Upper lobe of left lung (tissue), 4 donors: ENCODE results near the gene PLEKHG3.

Experiments
- POLR2A ChIP-seq, 4 donors: fragments of 450-650 bp; IDR thresholded peaks; one replicate each; pipeline ENCODE4 v1.5.1; 2016 to 2017; ENCODE audit warnings: antibody characterized with exemption in 4 of 4, mild to moderate bottlenecking in 2 of 4
- TF ChIP-seq, protein P1 (sequence below), 6 experiments: fragments of 450-650 bp in 4 of 6; fragments of 200-600 bp in 2 of 6; sonication (generic) in 2 of 6; IDR thresholded peaks; one replicate each; pipeline ENCODE4 v1.5.1; 2016 to 2019; ENCODE audit warnings: antibody characterized with exemption in 6 of 6

DNA sequence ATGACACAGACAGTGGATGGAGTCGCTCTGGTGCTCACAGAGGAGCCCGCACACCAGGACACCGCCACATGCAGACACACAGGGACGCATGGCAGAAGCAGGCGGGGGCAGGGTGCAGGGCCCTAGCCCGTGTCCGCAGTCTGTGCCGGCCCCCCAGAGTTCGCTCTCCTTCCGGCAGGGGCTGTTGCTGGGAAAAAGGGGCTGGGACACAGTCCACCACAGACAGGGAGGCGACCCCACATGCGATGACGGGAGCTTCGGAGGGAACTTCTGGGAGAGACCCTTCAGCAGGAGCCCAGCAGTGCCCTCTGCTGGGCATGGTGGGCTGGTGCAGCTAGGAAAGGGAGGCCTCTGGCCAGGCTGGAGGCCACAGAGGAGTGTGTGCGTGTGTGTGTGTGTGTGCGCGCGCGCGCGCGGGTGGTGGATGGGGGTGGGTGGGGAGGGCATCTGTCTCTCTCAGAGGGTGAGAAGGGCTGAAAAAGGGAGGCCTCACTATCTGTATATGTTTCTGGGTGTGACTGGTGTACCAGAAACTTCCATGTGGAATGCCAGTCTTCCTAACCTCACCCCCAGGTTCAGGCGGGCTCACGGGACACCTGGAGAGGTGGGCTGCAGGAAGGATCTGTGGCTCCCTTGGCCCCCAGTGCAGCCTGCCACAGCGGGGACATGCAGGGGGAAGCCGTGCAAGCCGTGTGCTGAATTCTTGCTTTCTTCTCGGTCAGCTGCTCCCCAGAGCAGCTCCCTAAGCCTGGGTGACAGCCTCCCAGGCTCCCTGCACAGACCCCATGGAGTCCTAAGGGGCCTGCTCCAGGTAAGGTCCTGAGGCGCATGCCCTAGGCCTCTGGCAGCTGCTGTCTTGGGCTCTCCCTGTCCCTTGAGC lies 60.7 kb downstream of the PLEKHG3 start:
- TF ChIP-seq, protein P1, sequence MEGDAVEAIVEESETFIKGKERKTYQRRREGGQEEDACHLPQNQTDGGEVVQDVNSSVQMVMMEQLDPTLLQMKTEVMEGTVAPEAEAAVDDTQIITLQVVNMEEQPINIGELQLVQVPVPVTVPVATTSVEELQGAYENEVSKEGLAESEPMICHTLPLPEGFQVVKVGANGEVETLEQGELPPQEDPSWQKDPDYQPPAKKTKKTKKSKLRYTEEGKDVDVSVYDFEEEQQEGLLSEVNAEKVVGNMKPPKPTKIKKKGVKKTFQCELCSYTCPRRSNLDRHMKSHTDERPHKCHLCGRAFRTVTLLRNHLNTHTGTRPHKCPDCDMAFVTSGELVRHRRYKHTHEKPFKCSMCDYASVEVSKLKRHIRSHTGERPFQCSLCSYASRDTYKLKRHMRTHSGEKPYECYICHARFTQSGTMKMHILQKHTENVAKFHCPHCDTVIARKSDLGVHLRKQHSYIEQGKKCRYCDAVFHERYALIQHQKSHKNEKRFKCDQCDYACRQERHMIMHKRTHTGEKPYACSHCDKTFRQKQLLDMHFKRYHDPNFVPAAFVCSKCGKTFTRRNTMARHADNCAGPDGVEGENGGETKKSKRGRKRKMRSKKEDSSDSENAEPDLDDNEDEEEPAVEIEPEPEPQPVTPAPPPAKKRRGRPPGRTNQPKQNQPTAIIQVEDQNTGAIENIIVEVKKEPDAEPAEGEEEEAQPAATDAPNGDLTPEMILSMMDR (IDR thresholded peaks at IDR 0.05): peak; percentile 90 to 93 (median 91)
- TF ChIP-seq POLR2A (IDR thresholded peaks at IDR 0.05): no peak
